HG03135 (cell line): ENCODE data around the gene IRF7.
"Not testable (repeated sequence)": the region's sequence is repeated elsewhere in the genome, so short reads cannot be mapped to it uniquely, and the experiment has no call there.

ENCODE experiments used
- ATAC-seq: cut with Tn5 transposase; IDR thresholded peaks from one replicate; pipeline ENCODE4 v1.9.1; 2021; ENCODE audit warnings: mild to moderate bottlenecking, moderate library complexity; ENCODE audit not compliant: unreplicated experiment

The IRF7 gene

DNA sequence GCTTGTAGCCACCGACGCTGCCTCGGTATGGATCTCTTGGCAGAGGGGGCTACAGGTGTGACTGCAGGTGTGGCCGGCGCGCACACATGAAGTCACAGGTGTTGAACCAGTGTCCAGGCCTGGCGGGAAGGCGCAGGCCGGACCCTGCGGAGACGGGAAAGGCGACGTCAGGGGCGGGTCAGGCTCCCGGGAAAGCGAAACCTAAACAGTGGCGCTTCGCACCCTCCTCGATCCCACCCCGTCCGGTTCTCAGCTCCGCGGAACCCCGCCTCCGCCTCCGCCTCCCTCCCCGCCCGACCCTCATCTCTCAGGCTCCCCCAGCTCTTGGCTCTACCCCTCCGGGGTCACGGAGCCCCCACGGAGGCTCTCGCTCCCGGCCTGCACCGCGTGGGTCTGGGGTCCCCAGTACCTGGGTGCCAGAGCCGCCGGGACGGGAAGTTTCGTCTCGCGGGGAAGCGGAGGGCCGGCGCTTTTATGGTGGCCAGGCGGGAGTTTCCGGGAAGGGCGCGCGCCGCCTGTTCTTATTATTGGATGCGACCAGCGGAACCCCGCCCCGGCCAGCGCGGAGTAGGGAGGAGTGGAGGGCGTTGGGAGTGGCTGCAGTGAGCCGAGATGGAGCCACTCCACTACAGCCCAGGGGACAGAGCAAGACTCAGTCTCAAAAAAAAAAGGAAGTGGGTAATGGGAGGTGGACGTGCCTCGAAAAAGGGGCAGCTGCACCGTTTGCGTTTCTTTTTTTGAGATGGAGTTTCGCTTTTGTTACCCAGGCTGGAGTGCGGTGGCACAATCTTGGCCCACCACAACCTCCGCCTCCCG lies at the start of gene IRF7:
TSS of gene IRF7 (minus strand) at position 447 of the 816 bp plus-strand sequence. CDS start 586 bp downstream, outside the sequence.
- peak; percentile 70 for ATAC-seq

DNA sequence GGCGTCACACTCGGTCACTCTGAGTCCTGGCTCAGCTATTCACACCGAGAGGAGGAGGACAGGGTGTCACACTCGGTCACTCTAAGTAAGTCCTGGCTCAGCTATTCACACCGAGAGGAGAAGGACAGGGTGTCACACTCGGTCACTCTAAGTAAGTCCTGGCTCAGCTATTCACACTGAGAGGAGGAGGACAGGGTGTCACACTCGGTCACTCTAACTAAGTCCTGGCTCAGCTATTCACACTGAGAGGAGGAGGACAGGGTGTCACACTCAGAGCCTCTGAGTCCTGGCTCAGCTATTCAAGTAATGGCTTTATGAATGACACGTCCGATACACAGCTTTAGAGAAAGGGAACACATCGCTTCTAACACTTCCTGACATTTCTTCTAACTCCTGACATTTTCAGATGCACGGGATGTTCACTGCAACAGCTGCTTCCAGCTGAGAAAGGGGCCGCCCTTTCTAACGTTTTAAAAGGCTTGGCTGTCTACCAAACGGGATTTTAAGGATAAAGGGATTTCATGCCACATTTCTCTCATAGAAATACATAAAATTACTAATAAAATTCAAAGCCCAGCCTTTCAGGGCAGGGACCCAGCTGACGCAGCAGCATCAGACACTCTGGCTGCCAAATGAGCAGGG lies 49.4 kb upstream of the IRF7 start:
- no peak for ATAC-seq

DNA sequence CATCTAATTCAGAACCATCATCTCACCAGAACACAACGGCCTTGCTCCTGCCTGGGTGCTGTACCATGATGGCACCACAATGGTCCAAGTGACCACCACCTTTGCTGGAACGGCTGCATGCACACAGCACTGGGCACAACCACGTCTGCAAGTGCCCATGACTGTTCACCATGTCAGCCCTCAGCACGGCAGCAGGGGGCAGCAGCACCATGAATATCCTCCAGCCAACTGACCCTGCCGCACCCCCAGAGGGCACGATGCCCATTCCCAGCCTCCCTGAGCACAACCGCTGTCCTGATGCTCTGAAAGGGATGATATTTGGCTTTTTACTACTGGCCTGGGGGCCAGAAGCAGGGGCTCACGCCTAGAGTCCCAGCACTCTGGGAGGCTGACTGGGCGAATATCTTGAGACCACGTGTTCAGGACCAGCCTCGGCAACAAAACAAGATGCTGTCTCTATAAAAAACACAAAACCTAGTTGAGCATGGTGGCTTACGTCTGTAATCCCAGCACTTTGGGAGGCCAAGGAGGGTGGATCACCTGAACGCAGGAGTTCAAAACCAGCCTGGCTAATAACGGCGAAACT lies 47.0 kb upstream of the IRF7 start:
- no peak for ATAC-seq

DNA sequence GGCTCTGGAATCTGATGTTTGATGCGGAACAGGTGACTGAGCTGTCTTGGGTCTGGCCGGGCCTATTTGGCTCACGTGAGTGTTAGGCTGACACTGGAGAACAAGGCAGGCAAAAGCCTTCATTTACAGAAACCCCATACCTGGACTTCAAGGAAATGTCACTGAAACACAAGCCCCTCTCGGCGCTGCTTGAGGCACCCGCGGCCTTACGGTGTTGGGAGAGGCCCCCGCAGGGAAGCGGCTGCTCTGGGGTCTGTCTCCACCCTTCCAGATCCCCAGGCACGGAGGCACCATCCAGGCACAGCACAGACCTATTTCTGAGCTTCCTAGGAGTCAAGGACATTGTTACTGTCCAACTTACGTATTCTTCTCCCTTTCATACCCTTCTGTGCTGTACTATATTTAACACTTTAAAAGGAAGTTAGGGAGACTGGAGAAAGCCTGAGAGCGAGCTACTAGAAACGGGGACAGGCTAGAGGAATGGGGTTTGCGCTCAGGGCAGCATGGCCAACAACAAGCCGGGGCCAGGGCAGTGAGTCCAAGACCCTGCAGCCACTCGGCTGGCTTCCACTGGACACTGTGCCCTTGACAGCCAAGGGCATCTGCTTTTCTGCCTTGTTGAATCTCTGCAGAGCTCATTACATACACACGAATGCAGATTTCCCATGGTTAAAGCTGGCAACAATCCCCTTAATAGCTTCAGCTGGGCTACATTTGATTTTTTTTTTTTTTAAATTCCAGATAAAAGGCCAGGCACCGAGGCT lies 45.1 kb upstream of the IRF7 start:
- no peak for ATAC-seq

DNA sequence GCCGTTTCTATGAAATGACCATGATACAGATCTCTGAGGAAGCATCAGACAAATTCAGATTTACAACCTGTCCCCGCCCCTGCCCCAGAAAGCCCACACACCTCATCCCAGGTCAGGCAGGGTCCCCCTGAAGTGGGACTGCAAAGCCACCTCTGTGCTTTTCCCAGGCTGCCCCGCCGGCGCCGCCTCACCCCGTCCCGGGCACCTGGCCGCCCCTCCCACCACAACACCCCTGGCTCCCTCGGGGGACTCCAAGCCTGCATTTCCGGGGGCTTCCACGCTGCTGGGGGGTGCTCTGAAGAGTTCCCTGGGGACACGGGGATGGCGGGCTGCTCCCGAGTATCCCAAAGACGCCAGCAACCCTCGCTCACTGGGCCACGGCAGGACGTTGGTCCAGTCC lies 44.5 kb upstream of the IRF7 start:
- ATAC-seq = no peak

DNA sequence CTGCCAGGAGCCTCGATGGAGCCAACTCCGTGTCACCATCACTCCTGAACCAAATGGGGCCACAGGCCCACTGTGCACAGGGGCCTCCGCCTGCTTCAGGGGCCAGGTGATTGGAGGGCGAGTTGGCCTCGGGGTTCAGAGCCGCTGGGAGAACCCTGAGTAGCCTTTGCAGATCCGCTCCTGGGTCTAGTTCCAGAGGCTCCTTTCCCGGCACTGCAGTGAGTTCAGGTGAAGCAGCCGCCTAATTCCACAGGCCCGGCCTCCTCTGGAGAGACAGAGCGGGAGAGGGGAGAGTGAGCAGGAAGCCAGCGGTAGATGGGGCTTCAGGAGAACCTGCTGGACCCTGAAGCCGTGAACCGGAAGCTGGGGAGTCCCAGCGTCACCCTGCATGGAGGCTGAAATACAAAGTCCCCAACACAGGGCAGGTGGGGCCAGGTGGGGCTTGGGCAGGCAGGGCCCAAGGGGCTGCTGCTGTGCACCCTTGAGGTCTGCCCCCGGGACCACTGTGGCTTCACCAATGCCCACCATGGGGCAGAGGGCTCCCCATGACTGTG lies 43.9 kb upstream of the IRF7 start:
- no peak for ATAC-seq

DNA sequence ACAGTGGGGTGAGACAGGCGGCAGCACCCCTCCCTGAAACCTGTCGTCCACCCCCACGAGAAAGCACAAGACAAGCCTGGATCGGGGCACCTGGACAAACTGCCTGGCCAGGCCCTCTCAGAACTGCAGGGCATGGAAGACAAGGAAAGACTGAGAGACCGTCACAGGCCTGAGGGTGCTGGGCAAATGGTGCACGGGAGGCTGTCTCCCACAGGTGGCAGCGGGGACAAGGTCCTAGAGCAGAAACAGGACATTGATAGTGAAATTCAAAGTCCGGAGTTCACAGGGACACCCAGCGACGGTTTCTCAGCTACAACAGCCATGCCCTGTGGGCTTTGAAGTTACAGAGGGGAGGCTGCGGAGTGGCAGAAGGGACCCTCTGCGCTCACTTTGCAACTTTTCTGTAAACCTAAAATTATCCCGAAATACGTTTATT lies 42.0 kb upstream of the IRF7 start:
- no peak for ATAC-seq

DNA sequence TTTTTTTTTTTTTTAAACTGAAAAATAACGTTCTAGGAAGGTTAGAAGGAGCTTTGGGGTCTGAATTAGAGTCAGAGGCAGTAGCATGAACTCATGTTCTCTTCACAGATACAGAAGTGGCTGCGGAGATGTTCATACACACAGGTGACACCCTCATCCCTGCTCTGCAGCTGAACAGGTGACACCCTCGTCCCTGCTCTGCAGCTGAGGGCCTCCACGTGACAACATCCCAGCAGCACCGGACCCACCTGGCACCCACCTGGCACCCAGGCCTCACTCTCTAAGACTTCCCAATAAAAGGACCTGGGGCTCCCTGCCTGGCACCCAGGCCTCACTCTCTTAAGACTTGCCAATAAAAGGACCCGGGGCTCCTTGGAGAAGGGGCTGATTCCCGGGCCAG lies 41.1 kb upstream of the IRF7 start:
- no peak for ATAC-seq

DNA sequence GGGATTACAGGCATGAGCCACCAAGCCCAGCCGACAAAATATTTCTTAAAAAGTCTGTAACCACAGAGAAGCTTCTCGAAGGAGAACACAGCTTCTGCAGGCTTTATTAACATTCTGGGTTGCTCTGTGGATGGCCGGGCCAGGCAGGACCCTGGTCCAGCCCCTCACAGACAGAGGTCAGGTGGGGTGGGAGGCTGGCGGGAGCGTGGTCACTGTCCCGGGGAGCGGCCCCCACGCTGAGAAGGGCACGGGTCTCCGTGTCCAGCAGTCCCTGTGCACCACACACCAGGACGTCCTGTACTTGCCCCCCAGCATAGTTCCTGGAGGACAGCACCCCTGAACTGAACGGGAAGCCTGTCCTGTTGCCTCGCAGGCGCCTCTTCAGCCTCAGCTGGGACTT lies 40.7 kb upstream of the IRF7 start:
- no peak for ATAC-seq

DNA sequence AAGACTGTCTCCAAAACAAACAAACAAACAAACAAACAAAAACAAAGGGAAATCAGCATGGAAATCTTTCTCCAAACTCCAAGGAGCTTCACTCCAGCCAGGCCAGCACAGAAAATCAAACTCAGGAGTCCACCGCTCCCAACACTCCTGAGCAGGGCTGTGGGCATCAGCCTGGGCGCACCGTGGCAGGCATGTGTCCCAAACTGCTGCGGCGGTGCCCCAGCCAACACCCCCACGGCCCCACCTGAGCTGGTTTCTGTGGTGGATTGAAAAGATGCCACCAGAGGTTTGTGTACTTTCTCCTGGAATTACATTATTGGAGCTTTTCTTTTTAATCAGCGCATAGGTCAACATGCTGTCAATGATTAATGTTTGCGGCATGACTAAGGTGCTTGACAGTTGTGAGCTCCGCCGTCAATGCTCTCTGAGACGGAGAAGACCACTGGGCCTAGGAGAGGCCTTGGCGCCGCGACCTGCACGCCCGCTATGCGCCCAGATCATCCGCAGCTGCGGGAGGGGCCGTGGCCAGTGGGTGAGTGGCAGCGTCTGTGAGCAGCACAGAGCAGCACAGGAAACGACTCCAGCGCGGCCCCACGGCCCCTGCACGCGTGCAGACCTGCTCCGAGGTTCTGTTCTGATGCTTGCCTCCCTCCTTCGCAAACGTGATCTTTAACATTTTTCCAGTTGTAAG lies 39.4 kb upstream of the IRF7 start:
- no peak for ATAC-seq

DNA sequence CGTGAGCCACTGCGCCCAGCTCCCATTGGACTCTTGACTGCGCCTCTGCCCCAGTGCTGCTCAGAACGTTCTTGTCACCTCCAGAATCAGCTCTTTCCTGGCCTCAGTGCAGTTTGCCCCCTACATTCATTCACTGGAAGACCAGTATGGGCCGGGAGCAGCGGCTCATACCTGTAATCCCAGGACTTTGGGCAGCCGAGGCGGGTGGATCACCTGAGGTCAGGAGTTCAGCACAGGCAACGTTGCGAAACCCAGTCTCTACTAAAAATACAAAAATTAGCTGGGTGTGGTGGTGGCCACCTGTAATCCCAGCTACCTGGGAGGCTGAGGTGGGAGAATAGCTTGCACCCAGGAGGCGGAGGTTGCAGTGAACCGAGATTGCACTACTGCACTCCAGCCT lies 38.7 kb upstream of the IRF7 start:
- ATAC-seq = not testable (repeated sequence)

DNA sequence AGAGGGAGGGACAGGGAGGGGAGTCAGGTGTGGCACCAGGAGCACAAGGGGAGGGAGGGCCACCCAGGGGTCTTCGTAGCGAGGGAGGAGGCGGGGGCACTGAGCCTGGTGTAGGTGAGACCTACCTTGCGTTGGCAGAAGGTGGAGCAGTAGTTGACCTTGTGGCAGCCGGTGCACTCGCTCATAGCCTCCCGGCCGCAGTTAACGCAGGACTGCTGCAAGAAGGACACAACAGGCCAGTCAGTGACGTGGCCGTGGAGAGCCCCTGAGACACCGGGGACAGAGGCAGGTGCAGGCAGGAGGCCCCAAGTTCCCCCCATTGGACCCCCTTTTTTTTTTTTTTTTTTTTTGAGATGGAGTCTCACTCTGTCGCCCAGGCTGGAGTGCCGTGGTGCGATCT lies 38.1 kb upstream of the IRF7 start:
- no peak for ATAC-seq

DNA sequence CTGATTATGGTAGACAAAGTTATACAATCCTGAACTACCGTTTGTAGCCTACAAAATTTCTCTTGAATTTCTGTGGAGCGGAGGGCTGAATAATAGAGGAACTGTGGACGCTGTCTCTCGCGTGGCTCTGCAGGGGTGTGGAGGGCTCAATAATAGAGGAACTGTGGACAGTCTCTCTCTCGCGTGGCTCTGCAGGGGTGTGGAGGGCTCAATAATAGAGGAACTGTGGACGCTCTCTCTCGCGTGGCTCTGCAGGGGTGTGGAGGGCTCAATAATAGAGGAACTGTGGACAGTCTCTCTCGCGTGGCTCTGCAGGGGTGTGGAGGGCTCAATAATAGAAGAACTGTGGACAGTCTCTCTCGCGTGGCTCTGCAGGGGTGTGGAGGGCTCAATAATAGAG lies 37.4 kb upstream of the IRF7 start:
- ATAC-seq = not testable (repeated sequence)

DNA sequence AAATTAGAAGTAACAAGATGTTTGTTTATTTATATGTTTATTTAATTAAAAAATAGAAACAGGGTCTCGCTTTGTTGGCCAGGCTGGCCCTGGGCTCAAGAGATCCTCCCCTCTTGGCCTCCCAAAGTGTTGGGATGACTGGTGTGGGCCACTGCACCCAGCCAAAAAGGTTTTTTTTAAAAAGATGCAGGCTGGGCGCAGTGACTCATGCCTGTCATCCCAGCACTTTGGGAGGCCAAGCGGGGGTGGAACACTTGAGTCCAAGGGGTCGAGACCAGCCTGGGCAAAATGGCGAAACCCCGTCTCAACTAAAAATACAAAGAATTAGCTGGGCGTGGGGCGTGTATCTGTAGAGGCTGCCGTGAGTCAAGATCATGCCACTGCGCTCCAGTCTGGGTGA lies 34.7 kb upstream of the IRF7 start:
- no peak for ATAC-seq

DNA sequence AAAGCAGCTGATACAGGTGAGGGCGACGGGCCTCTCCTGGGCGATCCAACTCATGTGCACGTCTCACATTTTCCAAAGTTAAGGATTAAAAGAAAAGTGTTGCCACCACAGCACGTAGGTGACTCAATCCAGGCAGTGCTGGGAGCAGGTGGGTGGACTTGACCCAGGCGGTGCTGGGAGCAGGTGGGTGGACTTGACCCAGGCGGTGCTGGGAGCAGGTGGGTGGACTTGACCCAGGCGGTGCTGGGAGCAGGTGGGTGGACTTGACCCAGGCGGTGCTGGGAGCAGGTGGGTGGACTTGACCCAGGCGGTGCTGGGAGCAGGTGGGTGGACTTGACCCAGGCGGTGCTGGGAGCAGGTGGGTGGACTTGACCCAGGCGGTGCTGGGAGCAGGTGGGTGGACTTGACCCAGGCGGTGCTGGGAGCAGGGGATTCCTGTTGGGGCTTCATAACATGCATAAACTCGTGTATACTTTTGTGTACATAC lies 32.0 kb upstream of the IRF7 start:
- ATAC-seq = not testable (repeated sequence)

DNA sequence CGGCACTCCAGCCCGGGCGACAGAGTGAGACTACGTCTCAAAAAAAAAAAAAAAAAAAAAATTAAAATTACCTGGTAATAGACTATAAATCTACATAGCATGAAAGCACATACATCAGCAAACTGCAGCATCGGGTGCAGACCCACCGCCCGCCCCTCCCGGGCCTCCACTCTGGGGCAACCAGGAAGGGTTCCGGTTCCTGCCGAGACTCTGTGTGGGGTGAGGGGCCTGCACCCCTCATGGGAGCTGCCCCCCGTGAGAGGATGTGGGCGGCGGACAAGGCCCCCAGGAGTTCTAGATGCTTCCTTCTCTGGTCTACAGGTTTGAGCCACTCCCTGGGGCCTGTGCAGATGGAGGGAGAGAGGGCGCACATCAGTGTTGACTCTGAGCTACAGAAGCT lies 30.5 kb upstream of the IRF7 start:
- no peak for ATAC-seq

DNA sequence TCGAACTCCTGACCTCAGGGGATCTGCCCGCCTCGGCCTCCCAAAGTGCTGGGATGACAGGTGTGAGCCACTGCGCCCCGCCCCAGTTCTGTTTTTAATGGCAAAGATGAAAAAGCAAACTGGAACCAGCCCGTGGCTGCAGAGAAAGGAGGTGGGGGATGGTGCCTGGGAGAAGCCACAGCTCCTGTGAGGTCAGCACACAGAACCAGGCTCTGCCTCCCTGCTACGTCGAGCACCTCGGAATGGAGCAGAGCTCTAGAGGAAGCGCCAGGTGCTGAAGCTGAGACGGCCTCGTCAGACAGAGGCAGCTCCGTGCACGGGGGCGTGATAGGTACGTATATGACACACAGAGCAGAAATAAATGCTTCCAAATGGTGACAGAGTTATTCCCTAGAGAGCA lies 29.8 kb upstream of the IRF7 start:
- no peak for ATAC-seq

DNA sequence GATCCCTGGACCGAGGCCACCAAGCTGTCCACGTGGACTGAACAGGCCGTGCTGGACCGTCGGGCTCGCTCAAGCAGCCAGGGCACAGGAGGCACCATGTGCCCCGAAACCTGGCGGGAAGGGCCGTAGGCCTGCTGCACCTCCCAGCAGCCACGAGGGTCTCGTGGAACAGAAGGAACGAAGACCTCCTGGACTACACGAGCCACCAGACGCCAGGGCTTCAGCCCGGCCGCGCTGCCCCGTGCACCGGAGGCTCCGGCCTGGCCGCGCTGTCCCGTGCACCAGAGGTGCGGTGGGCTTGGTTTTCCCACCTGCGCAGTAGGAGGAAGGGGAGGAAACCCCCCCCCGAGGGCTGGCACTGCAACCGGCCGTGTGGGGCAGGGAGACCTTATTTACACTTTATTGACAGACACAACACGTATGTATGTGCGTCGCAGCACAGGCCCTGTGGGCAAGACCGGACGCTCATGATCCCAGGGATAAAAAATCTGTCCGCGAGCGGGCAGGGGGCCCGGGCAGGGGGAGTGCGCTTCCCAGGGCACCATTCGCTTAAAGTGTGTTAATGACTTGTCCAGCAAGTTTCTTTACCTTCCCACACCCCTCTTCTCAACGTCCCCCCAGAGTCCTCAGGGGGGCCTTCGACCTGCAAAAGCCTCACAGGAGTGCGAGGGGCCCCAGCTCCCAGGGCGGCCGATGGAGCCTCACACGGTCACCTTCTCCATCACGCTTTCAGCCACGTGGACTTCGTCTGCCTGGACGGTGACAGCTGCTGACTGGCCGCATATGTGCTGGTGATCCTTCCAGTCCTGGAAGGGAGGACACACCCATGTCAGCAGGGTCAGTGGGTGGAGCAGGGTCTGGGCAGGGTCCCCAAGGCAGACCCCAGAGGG lies 28.3 kb upstream of the IRF7 start:
- ATAC-seq = no peak

DNA sequence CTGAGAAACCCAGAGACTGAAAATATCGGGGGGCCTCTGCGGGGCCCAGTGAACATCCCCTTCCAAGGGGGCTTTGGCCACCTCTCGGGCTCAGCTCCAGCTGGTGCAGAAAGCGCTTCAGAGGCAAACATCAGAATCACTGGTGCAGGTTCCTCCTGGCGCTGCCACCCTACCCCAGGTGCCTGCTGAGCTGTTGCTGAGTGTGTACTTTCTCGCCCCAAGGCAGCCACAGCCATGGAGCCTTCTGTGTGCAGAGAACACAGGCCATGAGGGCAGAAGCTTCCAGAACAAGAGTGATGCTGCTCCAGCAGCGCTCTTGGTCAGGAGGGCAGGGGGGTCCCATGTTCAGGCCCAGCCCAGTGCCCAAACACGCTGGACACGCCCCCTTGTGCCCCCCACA lies 27.6 kb upstream of the IRF7 start:
- no peak for ATAC-seq
